Progenitor cell of endocrine pancreas (in vitro differentiated cells): ENCODE results near the gene CCNI2. TPM values are rescaled to one million over a fixed set of nuclear protein-coding genes. Genes with fewer than 3 reads are reported as not detected.

Experiments
- DNase-seq: peaks from one replicate; pipeline ENCODE4 v3.0.0; 2021; ENCODE audit warnings: low spot score; ENCODE audit not compliant: unreplicated experiment
- H3K27ac Mint-ChIP-seq: 2 replicates; pipeline ENCODE4 v1.8.0; 2021; ENCODE audit warnings: mild to moderate bottlenecking, moderate library complexity, mixed read lengths
- H3K27me3 Mint-ChIP-seq: 2 replicates; pipeline ENCODE4 v1.8.0; 2021; ENCODE audit warnings: mixed read lengths
- H3K36me3 Mint-ChIP-seq: 2 replicates; pipeline ENCODE4 v1.8.0; 2022; ENCODE audit warnings: mixed read lengths; ENCODE audit not compliant: insufficient read depth
- H3K4me1 Mint-ChIP-seq: 2 replicates; pipeline ENCODE4 v1.8.0; 2021; ENCODE audit warnings: low read depth, mixed read lengths
- H3K4me3 Mint-ChIP-seq: 2 replicates; pipeline ENCODE4 v1.8.0; 2021; ENCODE audit warnings: low read depth, mild to moderate bottlenecking, moderate library complexity, mixed read lengths
- H3K9me3 Mint-ChIP-seq: 2 replicates; pipeline ENCODE4 v1.8.0; 2021; ENCODE audit warnings: low read depth, mixed read lengths
- CTCF ChIP-seq: fragments of 200-600 bp; sonication (generic); IDR thresholded peaks from one replicate; pipeline ENCODE4 v1.5.0; 2021; ENCODE audit warnings: antibody characterized with exemption, mild to moderate bottlenecking; ENCODE audit not compliant: unreplicated experiment
- total RNA-seq: library from RNA; stranded (reverse); gene quantifications from 2 replicates; pipeline ENCODE4 v1.2.1, GENCODE V29; 2021

The CCNI2 gene
- total RNA-seq, 1 donor from 2014 or later, result 0.36 TPM

GRCh38 chr5:132766806-132767055, 19.5 kb downstream of the CCNI2 start:
- Mint-ChIP-seq H3K4me3 (no peak overlapping the region), H3K27ac (no peak overlapping the region), H3K36me3 (peaks cover 9% of the 10 kb centered on the region), H3K4me1 (peaks cover 1% of the 10 kb centered on the region), H3K27me3 (no peaks in the 10 kb centered on the region), H3K9me3 (no peaks in the 10 kb centered on the region)
- no peak for TF ChIP-seq CTCF
- no peak for DNase-seq

DNA sequence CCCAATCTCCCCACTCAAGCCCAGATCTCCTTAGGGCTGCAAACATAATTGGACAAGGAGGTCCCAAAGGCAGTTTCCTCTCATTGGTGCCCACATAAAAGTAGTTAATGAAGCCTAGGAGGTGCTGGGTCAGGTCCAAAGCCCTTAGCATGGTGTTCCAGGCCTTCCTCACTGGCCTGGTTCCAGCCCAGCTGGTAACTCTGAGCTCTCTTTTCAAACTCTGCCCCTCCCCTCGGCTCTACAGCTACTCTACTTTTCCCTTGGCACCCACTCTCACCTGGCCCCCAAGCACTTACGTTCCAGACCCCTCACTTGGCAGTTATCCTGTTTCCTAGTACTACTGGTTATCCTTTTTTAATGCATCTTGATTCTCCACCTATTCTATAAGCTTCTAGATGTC, 19.9 kb downstream of the CCNI2 start:
- Mint-ChIP-seq H3K27ac (peak overlapping the region; percentile 42), H3K4me1 (peaks cover 1% of the 10 kb centered on the region), H3K9me3 (no peaks in the 10 kb centered on the region), H3K27me3 (no peaks in the 10 kb centered on the region), H3K4me3 (no peak overlapping the region), H3K36me3 (peaks cover 9% of the 10 kb centered on the region)
- TF ChIP-seq CTCF, result no peak
- DNase-seq, result no peak

DNA sequence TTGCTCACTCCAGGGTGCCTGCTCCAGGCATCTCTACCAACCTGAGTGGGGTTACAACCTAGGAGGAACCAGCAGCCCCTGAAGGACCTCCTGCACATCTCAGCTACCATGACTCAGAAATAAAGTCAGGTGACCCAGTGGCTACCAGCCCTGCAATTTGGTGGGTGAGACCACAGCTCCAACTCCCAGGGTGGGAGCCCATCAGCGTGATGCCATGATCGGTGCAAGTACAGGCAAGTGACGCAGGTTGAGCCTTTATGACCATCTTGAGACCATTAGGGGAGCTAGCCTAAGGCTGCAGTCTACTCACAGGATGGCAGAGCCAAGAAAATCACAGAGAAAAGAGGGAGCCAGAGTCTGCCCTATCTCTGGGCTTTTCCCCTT, 21.3 kb downstream of the CCNI2 start:
- TF ChIP-seq CTCF, result no peak
- Mint-ChIP-seq H3K4me3 (no peak overlapping the region), H3K9me3 (no peaks in the 10 kb centered on the region), H3K27ac (no peak overlapping the region), H3K36me3 (peaks cover 2% of the 10 kb centered on the region), H3K27me3 (no peaks in the 10 kb centered on the region), H3K4me1 (peaks cover 1% of the 10 kb centered on the region)
- no peak for DNase-seq

DNA sequence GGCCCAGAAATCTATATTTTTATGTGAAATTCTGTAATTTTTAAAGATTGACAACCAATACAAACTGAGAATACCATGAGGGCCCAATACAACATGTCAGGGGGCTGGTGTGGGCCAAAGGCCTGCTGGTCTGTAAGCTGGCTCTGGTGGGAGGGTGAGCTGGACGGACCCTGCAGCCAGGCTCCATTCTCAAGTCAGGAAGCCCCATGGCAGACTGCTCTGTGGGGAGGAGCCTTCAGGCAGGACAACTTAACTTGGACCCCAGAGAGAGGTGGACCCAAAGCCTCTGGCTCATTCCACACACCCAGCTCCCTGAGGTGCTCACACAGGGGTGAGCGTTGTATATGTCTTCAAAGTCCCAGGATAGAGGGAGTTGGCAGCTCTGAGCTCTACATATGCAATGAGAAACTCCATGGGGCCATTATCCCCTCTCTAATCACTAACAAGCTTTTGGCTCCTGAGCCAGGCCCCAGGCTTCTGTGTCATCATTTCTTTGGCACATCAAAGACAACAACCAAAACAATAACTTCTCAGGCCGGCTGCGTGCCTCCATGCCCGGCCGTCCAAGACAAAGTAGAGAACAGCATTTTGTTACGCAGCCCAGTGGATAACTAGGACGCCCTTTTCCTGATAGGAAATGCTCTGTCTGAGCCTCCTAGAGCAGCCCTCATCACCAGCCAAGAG, 23.4 kb downstream of the CCNI2 start:
- no peak for TF ChIP-seq CTCF
- Mint-ChIP-seq H3K36me3 (no peaks in the 10 kb centered on the region), H3K4me1 (peaks cover 5% of the 10 kb centered on the region), H3K9me3 (no peaks in the 10 kb centered on the region), H3K27me3 (no peaks in the 10 kb centered on the region), H3K4me3 (no peak overlapping the region), H3K27ac (no peak overlapping the region)
- DNase-seq, result no peak

DNA sequence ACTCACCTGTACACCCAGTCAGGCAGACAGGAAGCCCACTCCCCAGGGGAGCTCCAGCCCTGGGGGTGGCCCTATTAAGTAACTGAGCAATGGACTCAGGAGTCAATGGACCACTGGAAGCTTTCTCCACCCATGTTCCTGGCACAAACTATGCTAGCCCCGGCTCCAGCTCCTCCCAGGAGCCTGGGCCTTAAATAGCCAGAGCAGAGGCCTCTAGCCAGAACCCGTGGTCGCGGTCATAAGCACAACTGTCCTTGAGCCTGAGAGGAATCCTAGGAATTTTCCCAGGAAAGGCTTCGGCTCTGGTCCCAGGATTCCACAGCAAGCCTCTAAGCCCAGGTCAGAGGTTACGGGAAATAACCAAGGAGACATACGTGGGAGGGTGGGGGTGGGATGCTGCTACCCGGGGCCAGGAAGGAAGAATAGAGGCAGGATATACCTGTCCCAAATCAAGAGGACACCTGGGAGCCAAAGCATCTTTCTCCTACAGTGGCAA, 24.3 kb downstream of the CCNI2 start:
- no peaks in the 10 kb centered on the region for H3K9me3 Mint-ChIP-seq
- no peak overlapping the region for H3K4me3 Mint-ChIP-seq
- H3K27me3 Mint-ChIP-seq, result no peaks in the 10 kb centered on the region
- peaks cover 9% of the 10 kb centered on the region for H3K4me1 Mint-ChIP-seq
- no peaks in the 10 kb centered on the region for H3K36me3 Mint-ChIP-seq
- H3K27ac Mint-ChIP-seq, result no peak overlapping the region
- TF ChIP-seq CTCF, result no peak
- no peak for DNase-seq
